Esophagus muscularis mucosa (tissue), 4 donors: ENCODE results near the gene EFCAB7.

Source experiments
- EP300 ChIP-seq: sonication (generic); formaldehyde crosslinking; IDR thresholded peaks from one replicate; pipeline ENCODE4 v1.6.1; 2017; ENCODE audit warnings: antibody characterized with exemption
- POLR2A ChIP-seq: fragments of 450-650 bp; IDR thresholded peaks from one replicate; pipeline ENCODE4 v1.6.1; 2017; ENCODE audit warnings: antibody characterized with exemption, moderate library complexity, mild to moderate bottlenecking, low read depth
- POLR2AphosphoS5 ChIP-seq, 2 donors: sonication (generic); formaldehyde crosslinking; IDR thresholded peaks; one replicate each; pipeline ENCODE4 v1.6.1; 2017; ENCODE audit warnings: antibody characterized with exemption in 2 of 2
- TF ChIP-seq, protein P1 (sequence below), 3 experiments: fragments of 200-600 bp in 2 of 3; fragments of 450-650 bp in 1 of 3; sonication (generic) in 2 of 3; IDR thresholded peaks; one replicate each; pipeline ENCODE4 v1.5.1; 2017 to 2019; ENCODE audit warnings: antibody characterized with exemption in 3 of 3, mild to moderate bottlenecking in 2 of 3, moderate library complexity in 1 of 3

DNA sequence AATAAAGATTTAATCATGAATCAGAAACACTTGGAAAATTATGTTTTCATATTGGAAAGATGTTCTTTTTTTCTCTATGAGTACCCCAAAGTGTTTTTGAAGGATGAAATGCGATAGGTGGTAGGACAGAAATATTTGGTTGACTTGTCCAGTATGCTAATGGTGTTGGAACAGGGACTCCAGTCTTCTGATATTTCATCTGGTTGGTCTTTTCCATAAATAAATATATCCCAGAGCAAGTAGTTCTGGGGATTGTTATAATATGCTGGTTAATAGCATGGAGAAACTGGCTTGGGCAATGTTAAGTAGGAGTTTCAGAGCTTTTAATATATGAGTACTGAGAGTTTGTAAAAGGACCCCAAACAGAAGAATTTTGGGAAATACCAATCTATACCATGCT is 78.6 kb downstream of the EFCAB7 start:
- TF ChIP-seq EP300: no peak
- TF ChIP-seq, protein P1, sequence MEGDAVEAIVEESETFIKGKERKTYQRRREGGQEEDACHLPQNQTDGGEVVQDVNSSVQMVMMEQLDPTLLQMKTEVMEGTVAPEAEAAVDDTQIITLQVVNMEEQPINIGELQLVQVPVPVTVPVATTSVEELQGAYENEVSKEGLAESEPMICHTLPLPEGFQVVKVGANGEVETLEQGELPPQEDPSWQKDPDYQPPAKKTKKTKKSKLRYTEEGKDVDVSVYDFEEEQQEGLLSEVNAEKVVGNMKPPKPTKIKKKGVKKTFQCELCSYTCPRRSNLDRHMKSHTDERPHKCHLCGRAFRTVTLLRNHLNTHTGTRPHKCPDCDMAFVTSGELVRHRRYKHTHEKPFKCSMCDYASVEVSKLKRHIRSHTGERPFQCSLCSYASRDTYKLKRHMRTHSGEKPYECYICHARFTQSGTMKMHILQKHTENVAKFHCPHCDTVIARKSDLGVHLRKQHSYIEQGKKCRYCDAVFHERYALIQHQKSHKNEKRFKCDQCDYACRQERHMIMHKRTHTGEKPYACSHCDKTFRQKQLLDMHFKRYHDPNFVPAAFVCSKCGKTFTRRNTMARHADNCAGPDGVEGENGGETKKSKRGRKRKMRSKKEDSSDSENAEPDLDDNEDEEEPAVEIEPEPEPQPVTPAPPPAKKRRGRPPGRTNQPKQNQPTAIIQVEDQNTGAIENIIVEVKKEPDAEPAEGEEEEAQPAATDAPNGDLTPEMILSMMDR (IDR thresholded peaks at IDR 0.05): no peak
- no peak for TF ChIP-seq POLR2AphosphoS5 (IDR thresholded peaks at IDR 0.05)
- TF ChIP-seq POLR2A: no peak
